Liver (tissue), 3 donors: ENCODE measurements around the gene PCDHGB2.

Source experiments
- HNF4A ChIP-seq, 2 donors: conservative IDR thresholded peaks; 2 replicates each; pipeline ENCODE4 v1.6.1; 2016; ENCODE audit warnings: antibody characterized with exemption in 2 of 2, mild to moderate bottlenecking in 2 of 2
- RXRA ChIP-seq, 2 donors: IDR thresholded peaks; 2 replicates each; pipeline ENCODE4 v1.6.1; 2017 to 2018; ENCODE audit warnings: antibody characterized with exemption in 2 of 2, mild to moderate bottlenecking in 1 of 2
- TAF1 ChIP-seq: conservative IDR thresholded peaks from 2 replicates; pipeline ENCODE4 v1.6.1; 2016; ENCODE audit warnings: antibody characterized with exemption, mild to moderate bottlenecking
- YY1 ChIP-seq: IDR thresholded peaks from 2 replicates; pipeline ENCODE4 v1.6.1; 2016; ENCODE audit warnings: antibody characterized with exemption, mild to moderate bottlenecking
- TF ChIP-seq, protein P1 (sequence below): fragments of 150-350 bp; IDR thresholded peaks from 2 replicates; pipeline ENCODE4 v1.5.1; 2017; ENCODE audit warnings: improper control_type of control experiment, low read depth, low read length; ENCODE audit not compliant: missing input control
- TF ChIP-seq, protein P2 (sequence below): IDR thresholded peaks from 2 replicates; pipeline ENCODE4 v1.6.1; 2016; ENCODE audit warnings: antibody characterized with exemption
- TF ChIP-seq, protein P3 (sequence below): IDR thresholded peaks from 2 replicates; pipeline ENCODE4 v1.6.1; 2016; ENCODE audit warnings: antibody characterized with exemption, mild to moderate bottlenecking
- donor health status: healthy.
- donor health status: healthy.

DNA sequence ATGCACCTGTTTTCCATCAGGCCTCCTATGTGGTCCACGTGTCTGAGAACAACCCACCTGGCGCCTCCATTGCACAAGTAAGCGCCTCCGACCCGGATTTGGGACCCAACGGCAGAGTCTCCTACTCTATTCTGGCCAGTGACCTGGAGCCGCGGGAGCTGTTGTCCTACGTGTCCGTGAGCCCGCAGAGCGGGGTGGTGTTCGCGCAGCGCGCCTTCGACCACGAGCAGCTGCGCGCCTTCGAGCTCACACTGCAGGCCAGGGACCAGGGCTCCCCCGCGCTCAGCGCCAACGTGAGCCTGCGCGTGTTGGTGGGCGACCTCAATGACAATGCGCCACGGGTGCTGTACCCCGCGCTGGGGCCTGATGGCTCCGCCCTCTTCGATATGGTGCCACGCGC is 8.2 kb upstream of the PCDHGB2 start:
- TF ChIP-seq TAF1 (no peak), RXRA (IDR thresholded peaks at IDR 0.05) (no peak), HNF4A (conservative IDR thresholded peaks at IDR 0.05) (no peak), YY1 (no peak)
- TF ChIP-seq, protein P1, sequence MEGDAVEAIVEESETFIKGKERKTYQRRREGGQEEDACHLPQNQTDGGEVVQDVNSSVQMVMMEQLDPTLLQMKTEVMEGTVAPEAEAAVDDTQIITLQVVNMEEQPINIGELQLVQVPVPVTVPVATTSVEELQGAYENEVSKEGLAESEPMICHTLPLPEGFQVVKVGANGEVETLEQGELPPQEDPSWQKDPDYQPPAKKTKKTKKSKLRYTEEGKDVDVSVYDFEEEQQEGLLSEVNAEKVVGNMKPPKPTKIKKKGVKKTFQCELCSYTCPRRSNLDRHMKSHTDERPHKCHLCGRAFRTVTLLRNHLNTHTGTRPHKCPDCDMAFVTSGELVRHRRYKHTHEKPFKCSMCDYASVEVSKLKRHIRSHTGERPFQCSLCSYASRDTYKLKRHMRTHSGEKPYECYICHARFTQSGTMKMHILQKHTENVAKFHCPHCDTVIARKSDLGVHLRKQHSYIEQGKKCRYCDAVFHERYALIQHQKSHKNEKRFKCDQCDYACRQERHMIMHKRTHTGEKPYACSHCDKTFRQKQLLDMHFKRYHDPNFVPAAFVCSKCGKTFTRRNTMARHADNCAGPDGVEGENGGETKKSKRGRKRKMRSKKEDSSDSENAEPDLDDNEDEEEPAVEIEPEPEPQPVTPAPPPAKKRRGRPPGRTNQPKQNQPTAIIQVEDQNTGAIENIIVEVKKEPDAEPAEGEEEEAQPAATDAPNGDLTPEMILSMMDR, result no peak
- TF ChIP-seq, protein P2, sequence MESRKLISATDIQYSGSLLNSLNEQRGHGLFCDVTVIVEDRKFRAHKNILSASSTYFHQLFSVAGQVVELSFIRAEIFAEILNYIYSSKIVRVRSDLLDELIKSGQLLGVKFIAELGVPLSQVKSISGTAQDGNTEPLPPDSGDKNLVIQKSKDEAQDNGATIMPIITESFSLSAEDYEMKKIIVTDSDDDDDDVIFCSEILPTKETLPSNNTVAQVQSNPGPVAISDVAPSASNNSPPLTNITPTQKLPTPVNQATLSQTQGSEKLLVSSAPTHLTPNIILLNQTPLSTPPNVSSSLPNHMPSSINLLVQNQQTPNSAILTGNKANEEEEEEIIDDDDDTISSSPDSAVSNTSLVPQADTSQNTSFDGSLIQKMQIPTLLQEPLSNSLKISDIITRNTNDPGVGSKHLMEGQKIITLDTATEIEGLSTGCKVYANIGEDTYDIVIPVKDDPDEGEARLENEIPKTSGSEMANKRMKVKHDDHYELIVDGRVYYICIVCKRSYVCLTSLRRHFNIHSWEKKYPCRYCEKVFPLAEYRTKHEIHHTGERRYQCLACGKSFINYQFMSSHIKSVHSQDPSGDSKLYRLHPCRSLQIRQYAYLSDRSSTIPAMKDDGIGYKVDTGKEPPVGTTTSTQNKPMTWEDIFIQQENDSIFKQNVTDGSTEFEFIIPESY, result no peak
- TF ChIP-seq, protein P3, sequence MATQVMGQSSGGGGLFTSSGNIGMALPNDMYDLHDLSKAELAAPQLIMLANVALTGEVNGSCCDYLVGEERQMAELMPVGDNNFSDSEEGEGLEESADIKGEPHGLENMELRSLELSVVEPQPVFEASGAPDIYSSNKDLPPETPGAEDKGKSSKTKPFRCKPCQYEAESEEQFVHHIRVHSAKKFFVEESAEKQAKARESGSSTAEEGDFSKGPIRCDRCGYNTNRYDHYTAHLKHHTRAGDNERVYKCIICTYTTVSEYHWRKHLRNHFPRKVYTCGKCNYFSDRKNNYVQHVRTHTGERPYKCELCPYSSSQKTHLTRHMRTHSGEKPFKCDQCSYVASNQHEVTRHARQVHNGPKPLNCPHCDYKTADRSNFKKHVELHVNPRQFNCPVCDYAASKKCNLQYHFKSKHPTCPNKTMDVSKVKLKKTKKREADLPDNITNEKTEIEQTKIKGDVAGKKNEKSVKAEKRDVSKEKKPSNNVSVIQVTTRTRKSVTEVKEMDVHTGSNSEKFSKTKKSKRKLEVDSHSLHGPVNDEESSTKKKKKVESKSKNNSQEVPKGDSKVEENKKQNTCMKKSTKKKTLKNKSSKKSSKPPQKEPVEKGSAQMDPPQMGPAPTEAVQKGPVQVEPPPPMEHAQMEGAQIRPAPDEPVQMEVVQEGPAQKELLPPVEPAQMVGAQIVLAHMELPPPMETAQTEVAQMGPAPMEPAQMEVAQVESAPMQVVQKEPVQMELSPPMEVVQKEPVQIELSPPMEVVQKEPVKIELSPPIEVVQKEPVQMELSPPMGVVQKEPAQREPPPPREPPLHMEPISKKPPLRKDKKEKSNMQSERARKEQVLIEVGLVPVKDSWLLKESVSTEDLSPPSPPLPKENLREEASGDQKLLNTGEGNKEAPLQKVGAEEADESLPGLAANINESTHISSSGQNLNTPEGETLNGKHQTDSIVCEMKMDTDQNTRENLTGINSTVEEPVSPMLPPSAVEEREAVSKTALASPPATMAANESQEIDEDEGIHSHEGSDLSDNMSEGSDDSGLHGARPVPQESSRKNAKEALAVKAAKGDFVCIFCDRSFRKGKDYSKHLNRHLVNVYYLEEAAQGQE, result no peak
